ENCODE measurements around the gene FAM131B.

FAM131B gene

DNA sequence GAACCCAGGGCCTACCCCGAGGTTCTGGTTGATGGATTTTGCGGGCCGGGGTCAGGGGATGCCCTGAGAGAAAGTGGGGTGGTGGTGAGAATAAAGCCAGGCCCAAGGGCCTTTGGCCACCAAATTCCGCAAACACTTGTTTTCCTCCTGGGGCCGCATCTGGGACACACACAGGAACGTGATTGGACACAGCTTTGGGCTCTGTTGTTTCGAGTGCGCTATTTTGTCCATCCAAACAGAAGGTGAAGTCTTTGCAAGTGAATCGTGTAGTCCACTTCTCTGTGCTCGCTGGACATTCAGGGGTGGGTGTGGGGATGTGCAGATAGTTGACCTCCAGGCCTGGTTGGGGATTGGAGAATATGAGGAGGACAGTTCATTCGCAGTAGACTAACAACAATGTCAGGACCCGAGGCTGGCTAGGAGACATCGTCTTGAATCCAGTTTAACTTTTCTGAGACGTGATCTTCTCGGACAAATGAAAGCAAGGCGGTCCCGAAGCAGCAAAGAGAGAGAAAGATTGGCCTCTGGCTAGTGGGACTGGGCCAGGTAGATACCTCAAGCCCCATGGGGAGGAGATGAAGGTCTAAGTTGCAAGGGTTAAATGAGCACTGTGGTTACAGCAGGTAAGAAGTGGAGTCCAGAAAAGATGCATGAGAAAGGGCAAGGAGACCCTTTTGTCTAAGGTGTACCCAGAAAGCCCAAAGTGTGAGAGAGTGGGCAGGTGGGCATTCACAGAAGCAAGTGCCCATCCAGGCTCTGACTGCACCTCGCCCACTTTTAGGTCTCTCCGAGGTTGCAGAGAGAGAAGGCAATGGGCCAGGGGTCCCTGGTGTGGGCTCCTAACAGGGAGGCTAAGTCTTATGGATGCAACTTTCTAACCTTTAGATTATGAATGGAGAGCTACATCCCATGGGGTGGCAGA is 764 bp upstream of the FAM131B start:
- Mint-ChIP-seq H3K27me3 (peaks cover 64 to 70% of the 10 kb centered on the region in 2 donors), H3K9me3 (no peaks in the 10 kb centered on the region), H3K4me1 (peaks cover 9 to 23% of the 10 kb centered on the region in 2 donors), H3K36me3 (peaks cover 0 to 3% of the 10 kb centered on the region in 2 donors), H3K4me3 (peak overlapping the region in 1 of 2 donors; percentile 37), H3K27ac (no peak overlapping the region)
- ATAC-seq (replicated peaks) (no peak), DNase-seq (no peak)

DNA sequence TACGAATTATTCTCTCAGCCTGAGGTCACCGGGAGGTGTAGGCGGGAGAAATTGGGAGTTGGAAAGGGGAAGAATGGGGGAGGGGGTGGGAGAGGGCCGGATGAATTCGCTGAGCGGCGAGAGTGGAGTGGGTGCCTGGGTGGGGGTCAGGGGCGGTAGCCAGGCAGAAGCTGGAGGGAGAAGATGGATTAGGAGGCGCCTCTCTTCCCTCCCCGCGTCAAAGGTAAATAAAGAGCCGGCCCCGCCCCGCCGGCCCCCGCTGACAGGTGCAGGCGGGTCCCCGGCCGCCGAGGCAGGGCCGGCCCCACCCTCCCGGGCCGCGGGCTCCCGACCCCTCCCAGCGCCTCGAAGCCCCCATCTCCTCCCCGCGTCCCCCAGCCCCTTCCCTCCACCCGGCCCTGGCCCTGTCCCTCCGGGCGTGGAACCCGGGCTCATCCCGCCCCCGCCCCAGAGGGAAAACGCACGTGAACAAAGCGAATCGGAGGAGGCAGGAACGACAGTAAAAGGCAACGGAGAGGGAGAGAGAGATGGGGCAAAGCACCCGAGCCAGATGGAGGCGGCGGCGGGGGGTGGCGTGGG is 872 bp downstream of the FAM131B start:
- no peak for DNase-seq
- H3K4me3 Mint-ChIP-seq = peak overlapping the region; percentile 89
- no peaks in the 10 kb centered on the region for H3K9me3 Mint-ChIP-seq
- peak overlapping the region; percentile 37 for H3K27ac Mint-ChIP-seq
- peak; percentile 17 for ATAC-seq (replicated peaks)
- peaks cover 9 to 23% of the 10 kb centered on the region in 2 donors for H3K4me1 Mint-ChIP-seq
- H3K27me3 Mint-ChIP-seq = peaks cover 61% of the 10 kb centered on the region in 2 donors
- H3K36me3 Mint-ChIP-seq = peaks cover 0 to 3% of the 10 kb centered on the region in 2 donors

DNA sequence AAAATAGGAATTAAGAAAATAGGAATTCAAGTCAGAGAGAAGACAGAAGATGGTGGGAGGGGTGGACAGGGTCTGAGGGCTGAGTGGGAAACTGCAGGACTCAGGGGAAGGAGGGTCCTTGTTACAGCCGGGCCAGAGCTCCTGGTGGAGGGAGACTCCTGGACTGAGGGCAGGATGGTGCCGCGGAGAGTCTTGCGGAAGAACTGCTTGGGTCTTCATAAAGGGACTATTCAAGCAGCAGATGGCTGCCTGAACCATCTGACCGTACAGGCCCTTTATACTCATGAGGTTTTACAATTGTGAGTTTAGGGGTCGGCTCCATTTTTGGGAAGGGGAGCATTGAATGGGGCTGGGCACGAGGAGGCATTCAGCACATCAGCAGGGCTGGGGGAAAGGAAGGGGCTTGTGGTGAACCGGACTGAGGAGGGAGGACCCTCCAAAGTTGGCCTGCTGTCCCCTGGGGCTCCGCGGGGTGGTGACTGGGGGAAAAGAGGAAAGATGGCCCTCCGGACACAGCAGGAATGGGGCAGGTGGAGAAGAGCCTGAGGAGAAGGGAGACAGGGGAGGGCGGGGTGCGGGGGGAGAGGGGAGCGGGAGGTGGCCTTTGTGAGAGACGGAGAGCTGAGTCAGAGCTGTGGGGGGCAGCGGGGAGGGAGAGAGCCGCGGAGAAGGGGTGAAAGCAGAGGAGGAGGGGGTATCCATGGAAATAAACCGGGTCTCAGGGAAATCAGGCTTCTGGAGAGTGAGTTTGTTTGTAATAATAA is 1.5 kb downstream of the FAM131B start:
- peaks cover 60 to 62% of the 10 kb centered on the region in 2 donors for H3K27me3 Mint-ChIP-seq
- H3K36me3 Mint-ChIP-seq = peaks cover 0 to 3% of the 10 kb centered on the region in 2 donors
- H3K4me1 Mint-ChIP-seq = peaks cover 9 to 23% of the 10 kb centered on the region in 2 donors
- no peak overlapping the region for H3K27ac Mint-ChIP-seq
- H3K9me3 Mint-ChIP-seq = no peaks in the 10 kb centered on the region
- no peak for ATAC-seq (replicated peaks)
- H3K4me3 Mint-ChIP-seq = peak overlapping the region; percentile 72
- no peak for DNase-seq

DNA sequence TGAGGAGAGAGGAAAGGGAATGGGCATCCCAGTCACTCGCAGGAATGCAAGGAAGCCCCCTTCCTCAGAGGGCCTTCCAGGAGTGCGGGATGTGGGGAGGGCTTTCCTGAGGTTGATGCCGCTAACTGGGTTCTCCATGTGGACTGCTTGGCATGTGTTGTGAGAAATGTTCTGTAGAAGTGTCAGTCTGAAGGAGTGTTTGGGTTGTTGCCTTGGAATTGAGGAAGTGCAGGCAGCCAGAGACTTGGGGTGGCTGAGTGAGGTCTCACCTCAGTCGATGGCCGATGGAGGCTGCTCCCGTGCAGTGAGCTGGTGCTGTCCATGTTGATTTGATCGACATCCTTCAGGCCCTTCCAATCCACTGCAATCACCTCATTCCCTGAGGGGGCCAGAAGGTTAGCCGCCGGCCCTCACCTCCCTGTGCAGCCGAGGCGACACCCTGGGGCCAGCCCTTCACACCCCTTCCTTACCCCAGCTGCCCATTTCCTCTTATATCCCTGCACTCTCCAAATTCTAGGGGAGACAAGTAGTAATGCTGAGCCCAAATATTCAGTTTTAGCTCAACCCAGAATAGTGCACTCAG is 2.7 kb downstream of the FAM131B start:
- no peak overlapping the region for H3K27ac Mint-ChIP-seq
- H3K4me3 Mint-ChIP-seq = no peak overlapping the region
- H3K27me3 Mint-ChIP-seq = peaks cover 60 to 62% of the 10 kb centered on the region in 2 donors
- no peaks in the 10 kb centered on the region for H3K9me3 Mint-ChIP-seq
- peaks cover 9 to 23% of the 10 kb centered on the region in 2 donors for H3K4me1 Mint-ChIP-seq
- DNase-seq = no peak
- H3K36me3 Mint-ChIP-seq = peaks cover 0 to 3% of the 10 kb centered on the region in 2 donors
- no peak for ATAC-seq (replicated peaks)

DNA sequence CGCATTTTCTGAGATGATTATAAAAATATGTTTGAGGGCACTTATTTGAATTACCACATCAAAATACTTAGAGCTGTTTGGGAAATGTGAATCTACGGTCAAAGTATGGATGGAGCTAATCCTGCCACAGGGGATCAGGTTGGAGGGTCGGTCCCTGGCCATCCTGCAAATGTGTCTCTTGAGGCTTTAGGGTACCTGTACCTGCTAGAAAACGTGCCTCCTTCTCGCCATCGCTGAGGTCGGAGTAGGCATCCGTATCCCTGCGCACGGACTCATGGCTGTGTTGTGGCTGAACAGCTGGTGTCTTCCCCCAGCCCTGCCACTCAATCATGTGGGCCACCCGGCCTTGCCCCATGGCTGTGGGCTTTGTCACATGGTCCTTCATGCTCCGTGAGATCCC is 3.9 kb downstream of the FAM131B start:
- H3K4me3 Mint-ChIP-seq = no peak overlapping the region
- peaks cover 10 to 22% of the 10 kb centered on the region in 2 donors for H3K4me1 Mint-ChIP-seq
- H3K9me3 Mint-ChIP-seq = no peaks in the 10 kb centered on the region
- H3K27ac Mint-ChIP-seq = no peak overlapping the region
- peaks cover 0 to 3% of the 10 kb centered on the region in 2 donors for H3K36me3 Mint-ChIP-seq
- H3K27me3 Mint-ChIP-seq = peaks cover 59 to 62% of the 10 kb centered on the region in 2 donors
- no peak for ATAC-seq (replicated peaks)
- DNase-seq = no peak

DNA sequence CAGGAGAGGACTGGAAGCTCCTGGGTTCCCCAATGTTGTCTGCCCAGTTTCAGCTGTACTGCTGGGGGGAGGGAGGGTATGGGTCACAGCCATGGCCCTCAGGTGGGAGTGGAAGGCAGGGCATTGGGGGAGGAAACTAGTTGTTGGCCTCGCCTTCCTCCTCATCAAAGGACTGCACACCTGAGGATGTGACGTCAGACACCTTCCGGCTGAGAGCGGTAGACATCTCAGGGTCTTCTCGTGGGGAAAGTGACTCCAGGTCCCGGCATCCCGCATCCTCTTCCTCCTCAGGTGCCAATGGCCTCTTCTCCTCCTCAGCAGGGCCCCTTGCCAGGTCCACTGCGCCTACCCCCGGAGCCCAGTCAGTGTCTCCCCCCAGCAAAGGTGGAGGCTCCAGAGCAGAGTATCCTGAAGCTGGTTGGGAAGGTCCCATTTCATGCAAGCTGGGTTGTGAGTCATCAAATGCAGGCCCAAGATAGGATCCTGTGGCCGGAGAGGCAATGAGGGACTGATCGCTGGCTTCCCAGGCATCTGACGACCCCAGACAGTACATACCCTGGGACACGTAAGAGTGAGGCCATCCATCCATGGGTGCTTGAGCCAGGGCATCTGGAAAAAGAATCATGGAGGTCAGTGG is 6.0 kb downstream of the FAM131B start:
- Mint-ChIP-seq H3K27me3 (peaks cover 61 to 66% of the 10 kb centered on the region in 2 donors), H3K4me1 (peaks cover 5 to 8% of the 10 kb centered on the region in 2 donors), H3K36me3 (peaks cover 0 to 2% of the 10 kb centered on the region in 2 donors), H3K9me3 (no peaks in the 10 kb centered on the region), H3K4me3 (no peak overlapping the region), H3K27ac (no peak overlapping the region)
- DNase-seq (no peak), ATAC-seq (replicated peaks) (no peak)

DNA sequence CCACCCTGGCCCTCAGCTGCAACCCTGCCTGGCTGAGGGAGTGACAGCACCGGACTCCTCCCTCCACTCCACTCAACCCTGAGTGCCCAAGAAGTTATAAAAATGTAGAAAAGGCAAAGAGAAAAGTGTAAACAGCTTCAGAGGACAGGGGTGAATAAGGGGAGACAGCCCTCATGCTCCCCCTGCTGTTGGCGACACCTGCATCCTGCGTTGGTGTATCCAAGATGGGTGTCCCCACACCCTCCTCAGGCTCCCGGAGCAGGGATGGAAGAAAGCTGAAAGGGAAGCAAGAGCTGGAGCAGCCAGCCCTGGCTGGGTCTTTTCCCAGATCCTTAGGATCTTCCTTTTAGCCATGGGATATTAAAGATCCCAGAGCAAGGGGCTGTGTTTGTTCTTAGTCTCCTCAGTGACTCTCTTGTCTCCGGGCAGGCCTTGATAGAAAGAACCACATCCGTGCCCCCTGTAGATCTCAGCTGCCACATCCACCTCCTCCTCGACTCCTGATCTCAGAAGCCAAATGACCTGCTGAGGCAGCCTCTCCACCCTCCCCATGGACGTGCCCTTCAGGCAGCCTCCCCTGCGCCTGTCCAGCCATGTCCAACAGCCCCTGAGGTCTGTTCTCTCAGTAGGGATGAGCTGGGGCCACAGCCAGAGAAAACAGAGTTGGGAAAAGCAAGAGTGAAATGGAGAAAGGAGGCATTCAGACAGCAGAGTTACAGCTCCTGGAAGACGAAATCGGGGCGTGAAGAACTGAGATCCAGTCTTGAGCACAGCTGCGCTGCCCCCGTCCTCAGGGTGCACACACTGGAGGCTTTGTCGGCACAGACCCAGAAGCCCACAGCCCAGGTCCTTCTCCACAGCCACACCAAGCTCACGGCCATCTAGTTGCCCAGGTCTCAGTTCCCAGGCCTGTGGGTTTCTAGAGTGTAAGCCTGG is 6.8 kb downstream of the FAM131B start:
- Mint-ChIP-seq H3K4me1 (peaks cover 3 to 5% of the 10 kb centered on the region in 2 donors), H3K9me3 (no peaks in the 10 kb centered on the region), H3K36me3 (peaks cover 0 to 2% of the 10 kb centered on the region in 2 donors), H3K27me3 (peaks cover 58 to 63% of the 10 kb centered on the region in 2 donors), H3K4me3 (no peak overlapping the region), H3K27ac (no peak overlapping the region)
- no peak for DNase-seq
- no peak for ATAC-seq (replicated peaks)

DNA sequence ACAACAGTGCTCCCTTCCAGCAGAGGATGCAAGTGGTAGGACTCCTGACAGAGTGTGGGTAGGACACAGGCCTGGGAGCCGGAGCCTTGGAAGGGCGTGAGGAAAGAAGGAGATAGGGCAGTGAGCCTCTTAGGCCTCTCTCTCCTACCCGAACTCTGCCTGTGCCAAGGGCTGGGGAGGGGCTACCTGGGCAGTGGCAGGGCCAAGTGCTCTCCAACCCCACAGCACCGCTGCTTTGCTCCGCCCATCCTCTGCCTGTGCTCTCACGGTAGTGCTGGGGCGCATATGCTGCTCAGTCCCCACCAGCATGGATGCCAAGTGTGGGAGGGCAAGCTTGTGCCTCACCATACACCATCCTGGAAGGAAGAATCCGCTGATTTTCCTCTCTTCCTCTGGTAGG is 7.5 kb downstream of the FAM131B start:
- ATAC-seq (replicated peaks) = no peak
- no peak overlapping the region for H3K27ac Mint-ChIP-seq
- peaks cover 51 to 56% of the 10 kb centered on the region in 2 donors for H3K27me3 Mint-ChIP-seq
- H3K4me3 Mint-ChIP-seq = no peak overlapping the region
- no peak for DNase-seq
- H3K36me3 Mint-ChIP-seq = no peaks in the 10 kb centered on the region
- no peaks in the 10 kb centered on the region for H3K9me3 Mint-ChIP-seq
- peaks cover 0 to 2% of the 10 kb centered on the region in 2 donors for H3K4me1 Mint-ChIP-seq

DNA sequence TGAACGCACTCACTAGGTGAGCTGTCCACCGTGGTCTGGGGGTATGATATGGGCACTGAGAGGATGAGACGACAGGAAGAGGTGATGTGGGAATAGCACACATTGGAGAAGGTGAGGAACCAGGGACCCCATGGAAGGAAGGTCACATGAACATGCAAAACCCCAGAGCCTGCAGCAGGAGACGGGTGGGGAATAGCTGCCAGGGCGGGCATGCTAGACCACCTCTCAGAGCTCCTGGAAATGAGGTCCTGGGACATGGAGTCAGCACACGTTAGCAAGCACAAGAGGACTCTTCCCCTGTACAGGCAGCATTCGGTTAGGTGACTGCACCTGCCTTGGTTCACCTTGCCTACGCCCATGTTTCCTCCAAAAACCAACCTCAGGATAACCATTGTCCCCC is 8.1 kb downstream of the FAM131B start:
- no peak overlapping the region for H3K27ac Mint-ChIP-seq
- H3K36me3 Mint-ChIP-seq = no peaks in the 10 kb centered on the region
- peaks cover 45 to 56% of the 10 kb centered on the region in 2 donors for H3K27me3 Mint-ChIP-seq
- H3K4me3 Mint-ChIP-seq = no peak overlapping the region
- DNase-seq = no peak
- H3K9me3 Mint-ChIP-seq = no peaks in the 10 kb centered on the region
- no peak for ATAC-seq (replicated peaks)
- peaks cover 0 to 2% of the 10 kb centered on the region in 2 donors for H3K4me1 Mint-ChIP-seq

DNA sequence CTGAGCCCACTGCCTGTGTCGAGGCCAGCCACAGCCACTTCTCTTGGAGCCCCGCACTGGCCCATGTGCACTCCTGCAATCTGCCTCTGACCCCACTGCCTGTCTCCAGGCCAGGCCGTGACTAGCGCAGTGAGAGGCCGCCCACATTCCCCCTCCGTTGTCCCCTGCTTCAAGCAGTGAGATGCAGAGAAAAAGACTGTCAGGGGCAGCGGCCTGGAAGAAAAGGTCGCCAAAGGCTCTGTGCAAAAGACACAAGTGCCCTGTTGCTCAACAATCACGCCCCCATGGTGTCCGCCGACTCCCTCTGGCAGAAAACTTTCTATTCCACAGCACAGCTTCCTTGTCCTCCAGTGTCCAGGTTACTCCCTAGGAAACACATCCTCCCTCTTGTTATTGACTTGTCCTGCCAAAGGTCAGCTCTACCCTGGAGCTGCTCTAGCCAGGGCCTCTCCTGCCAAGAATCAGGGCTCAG is 9.9 kb downstream of the FAM131B start:
- Mint-ChIP-seq H3K4me1 (peaks cover 0 to 2% of the 10 kb centered on the region in 2 donors), H3K27me3 (peaks cover 44 to 55% of the 10 kb centered on the region in 2 donors), H3K27ac (no peak overlapping the region), H3K4me3 (no peak overlapping the region), H3K9me3 (no peaks in the 10 kb centered on the region), H3K36me3 (no peaks in the 10 kb centered on the region)
- DNase-seq (no peak), ATAC-seq (replicated peaks) (no peak)

DNA sequence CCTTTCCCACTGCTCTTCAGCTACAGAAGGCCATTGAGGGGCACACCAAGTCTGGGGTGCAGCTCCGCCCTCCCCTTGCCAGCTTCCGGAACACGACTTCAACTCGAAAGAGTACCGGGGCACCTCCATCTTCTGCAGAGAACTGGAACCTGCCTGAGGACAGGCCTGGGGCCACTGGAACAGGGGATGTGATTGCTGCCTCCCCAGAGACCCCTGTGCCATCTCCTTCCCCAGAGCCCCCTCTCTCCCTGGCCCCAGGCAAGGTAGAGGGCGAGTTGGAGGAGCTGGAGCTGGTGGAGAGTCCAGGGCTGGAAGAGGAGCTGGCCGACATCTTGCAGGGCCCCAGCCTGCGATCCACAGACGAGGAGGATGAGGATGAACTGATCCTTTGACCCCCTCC is 10.9 kb downstream of the FAM131B start:
- Mint-ChIP-seq H3K4me1 (peaks cover 0 to 2% of the 10 kb centered on the region in 2 donors), H3K36me3 (no peaks in the 10 kb centered on the region), H3K4me3 (no peak overlapping the region), H3K9me3 (no peaks in the 10 kb centered on the region), H3K27ac (no peak overlapping the region), H3K27me3 (peaks cover 51 to 57% of the 10 kb centered on the region in 2 donors)
- ATAC-seq (replicated peaks) (no peak), DNase-seq (no peak)

DNA sequence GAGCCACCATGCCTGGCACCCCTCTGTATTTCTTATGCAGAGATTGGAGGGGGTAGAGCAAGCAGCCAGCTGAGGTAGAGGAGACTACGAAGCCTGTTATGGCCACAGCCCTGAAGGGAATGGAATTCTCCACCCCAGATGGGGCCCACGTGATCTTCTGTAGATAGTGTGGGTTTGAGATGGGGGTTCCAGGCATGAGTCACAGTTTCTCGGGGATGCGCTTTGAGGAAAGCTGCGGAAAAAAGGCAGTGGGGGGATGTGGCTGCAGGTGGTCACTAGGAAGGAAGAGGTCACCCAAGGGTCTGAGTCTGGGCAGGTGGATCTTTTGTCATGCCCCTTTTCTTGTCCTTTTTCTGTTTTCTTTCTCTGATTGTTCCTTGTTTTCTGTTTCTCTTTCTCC is 11.5 kb downstream of the FAM131B start:
- no peak for ATAC-seq (replicated peaks)
- no peak overlapping the region for H3K27ac Mint-ChIP-seq
- no peaks in the 10 kb centered on the region for H3K36me3 Mint-ChIP-seq
- H3K4me1 Mint-ChIP-seq = peaks cover 0 to 2% of the 10 kb centered on the region in 2 donors
- H3K4me3 Mint-ChIP-seq = no peak overlapping the region
- peaks cover 56 to 61% of the 10 kb centered on the region in 2 donors for H3K27me3 Mint-ChIP-seq
- H3K9me3 Mint-ChIP-seq = no peaks in the 10 kb centered on the region
- DNase-seq = no peak

DNA sequence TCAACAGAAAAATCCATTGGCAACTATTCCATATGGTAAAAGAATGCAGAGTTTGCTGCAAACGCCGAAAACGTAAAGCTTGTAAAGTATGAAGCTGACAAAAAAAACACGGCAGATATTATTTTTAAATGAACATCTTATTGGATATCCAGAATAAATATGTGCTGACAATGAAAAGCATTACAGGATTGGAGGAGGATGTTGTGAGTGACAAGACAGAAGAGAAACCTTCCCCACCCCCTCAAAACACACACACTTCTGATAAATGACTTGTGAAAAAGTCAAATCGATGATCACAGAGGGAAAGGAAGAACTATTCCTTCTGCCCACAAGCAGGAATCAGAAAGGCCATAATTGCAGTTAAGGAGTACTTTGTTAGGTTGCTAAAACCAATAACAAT is 14.6 kb downstream of the FAM131B start:
- no peak overlapping the region for H3K4me3 Mint-ChIP-seq
- H3K27ac Mint-ChIP-seq = no peak overlapping the region
- DNase-seq (no peak), ATAC-seq (replicated peaks) (no peak)
- H3K36me3 Mint-ChIP-seq = no peaks in the 10 kb centered on the region
- no peaks in the 10 kb centered on the region for H3K9me3 Mint-ChIP-seq
- H3K27me3 Mint-ChIP-seq = peaks cover 50 to 55% of the 10 kb centered on the region in 2 donors
- H3K4me1 Mint-ChIP-seq = peaks cover 6 to 9% of the 10 kb centered on the region in 2 donors
